HCT116 (cell line): ENCODE data around the gene WDHD1. TPM values are rescaled to one million over a fixed set of nuclear protein-coding genes. Genes with fewer than 3 reads are reported as not detected.
"Not testable (repeated sequence)": the region's sequence is repeated elsewhere in the genome, so short reads cannot be mapped to it uniquely, and the experiment has no call there.

Source experiments
- ATAC-seq: fragments of 200-7000 bp; cut with Tn5 transposase; 2 replicates; pipeline ENCODE4 v1.9.1; 2020; ENCODE audit warnings: mild to moderate bottlenecking, moderate library complexity
- BruUV-seq: library from RNA; stranded (reverse); fragments of 400-500 nt; replicated peaks from 2 replicates; lab custom pipeline; 2021; lab: Mats Ljungman, UMichigan
- CTCF ChIA-PET: fragments of 300-600 bp; sonication (Branson Sonifier 250); formaldehyde crosslinking; loops from one replicate; lab custom pipeline; 2021; ENCODE audit warnings: antibody characterized with exemption; lab: Charles Lee
- POLR2A ChIA-PET: fragments of 300-600, 350-600 bp; sonication (Branson Sonifier 250); formaldehyde crosslinking; loops from one replicate; lab custom pipeline; 2021; ENCODE audit warnings: antibody characterized with exemption; lab: Charles Lee
- RAD21 ChIA-PET, 2 experiments: fragments of 300-600 bp; sonication (Branson Sonifier 250); formaldehyde crosslinking; loops; one replicate each; lab custom pipeline; 2023; ENCODE audit warnings: low total read pairs in 2 of 2; ENCODE audit not compliant: uncharacterized antibody in 2 of 2, unreplicated experiment in 2 of 2, low non-redundant PET in 1 of 2; lab: Charles Lee
- DNase-seq: peaks from one replicate; pipeline ENCODE4 v3.0.0-alpha.2; 2010; ENCODE audit warnings: low read depth, low spot score
- H2AFZ ChIP-seq: fragments of 200-600 bp; shearing (Covaris generic), sonication (generic); 2 replicates; pipeline ENCODE4 v1.6.1; 2017; ENCODE audit warnings: low read depth, mixed run types, mixed read lengths, antibody characterized with exemption, low read length; ENCODE audit not compliant: poor library complexity, severe bottlenecking
- H3K27ac ChIP-seq: 2 replicates; pipeline ENCODE4 v1.5.1; 2012; ENCODE audit warnings: low read depth, low read length
- H3K27me3 ChIP-seq: fragments of 200-600 bp; sonication (generic); 2 replicates; pipeline ENCODE4 v1.6.1; 2016; ENCODE audit warnings: mixed run types, low read length, mixed read lengths; ENCODE audit not compliant: insufficient read depth
- H3K36me3 ChIP-seq, 2 experiments: fragments of 200-500 bp in 1 of 2; fragments of 200-600 bp in 1 of 2; sonication (Bioruptor generic) in 1 of 2; sonication (generic) in 1 of 2; 2 replicates each; pipeline versions ENCODE4 v1.5.1 to v1.6.1; 2014 to 2016; ENCODE audit warnings: low read length in 2 of 2, inconsistent platforms in 1 of 2, mixed read lengths in 1 of 2, mixed run types in 1 of 2; ENCODE audit not compliant: insufficient read depth in 2 of 2, control insufficient read depth in 1 of 2
- H3K4me1 ChIP-seq, 2 experiments: fragments of 200-600 bp in 1 of 2; sonication (generic) in 1 of 2; 2 replicates each; pipeline versions ENCODE4 v1.5.1 to v1.6.1; 2012 to 2017; ENCODE audit warnings: low read length in 2 of 2, inconsistent platforms in 1 of 2, mild to moderate bottlenecking in 1 of 2, mixed read lengths in 1 of 2, mixed run types in 1 of 2, moderate library complexity in 1 of 2; ENCODE audit not compliant: insufficient read depth in 2 of 2, control insufficient read depth in 1 of 2
- H3K4me2 ChIP-seq: fragments of 200-600 bp; sonication (generic); 2 replicates; pipeline ENCODE4 v1.6.1; 2017; ENCODE audit warnings: mixed run types, low read length, mixed read lengths
- H3K4me3 ChIP-seq, 2 experiments: fragments of 200-600 bp in 1 of 2; sonication (generic) in 1 of 2; replicated peaks in 1 of 2; 2 replicates each; pipeline ENCODE4 v1.5.1; 2011 to 2016; ENCODE audit warnings: low read length in 2 of 2, control low read depth in 1 of 2, low read depth in 1 of 2, mild to moderate bottlenecking in 1 of 2, mixed read lengths in 1 of 2, mixed run types in 1 of 2
- H3K79me2 ChIP-seq: fragments of 200-600 bp; sonication (generic); 2 replicates; pipeline ENCODE4 v1.6.1; 2017; ENCODE audit warnings: mild to moderate bottlenecking, mixed run types, low read length, moderate library complexity, mixed read lengths; ENCODE audit not compliant: insufficient read depth
- H3K9ac ChIP-seq: fragments of 200-600 bp; sonication (generic); 2 replicates; pipeline ENCODE4 v1.6.1; 2016; ENCODE audit warnings: low read length, mixed read lengths
- H3K9me2 ChIP-seq: fragments of 200-600 bp; sonication (generic), shearing (Covaris generic); 2 replicates; pipeline ENCODE4 v1.6.1; 2017; ENCODE audit warnings: mixed run types, mild to moderate bottlenecking, moderate library complexity; ENCODE audit not compliant: insufficient read depth
- H3K9me3 ChIP-seq, 2 experiments: fragments of 200-500 bp in 1 of 2; fragments of 200-600 bp in 1 of 2; sonication (Bioruptor generic) in 1 of 2; sonication (generic) in 1 of 2; 2 replicates each; pipeline ENCODE4 v1.6.1; 2014 to 2017; ENCODE audit warnings: low read length in 2 of 2, mixed read lengths in 2 of 2, inconsistent platforms in 1 of 2, low read depth in 1 of 2, mild to moderate bottlenecking in 1 of 2, mixed run types in 1 of 2, moderate library complexity in 1 of 2; ENCODE audit not compliant: control insufficient read depth in 1 of 2, insufficient read depth in 1 of 2
- H4K20me1 ChIP-seq: fragments of 200-600 bp; sonication (generic), shearing (Covaris generic); 2 replicates; pipeline ENCODE4 v1.6.1; 2017; ENCODE audit warnings: mixed run types, mild to moderate bottlenecking, moderate library complexity; ENCODE audit not compliant: insufficient read depth
- EGR1 ChIP-seq: IDR thresholded peaks from 2 replicates; pipeline ENCODE4 v1.6.1; 2012; ENCODE audit warnings: low read depth
- ZBTB33 ChIP-seq: IDR thresholded peaks from 2 replicates; pipeline ENCODE4 v1.6.1; 2011; ENCODE audit warnings: mild to moderate bottlenecking, low read length, moderate library complexity; ENCODE audit not compliant: insufficient replicate concordance; ENCODE audit errors: extremely low read depth
- intact Hi-C: fragments of 100-400 bp; cut with micrococcal nuclease; formaldehyde crosslinking; loops from 2 replicates; pipeline ENCODE4 v1.10.0; 2022
- total RNA-seq: library from RNA; stranded (reverse); gene quantifications from one replicate; pipeline ENCODE4 v1.2.1, GENCODE V29; 2021; ENCODE audit not compliant: unreplicated experiment

WDHD1 gene
- total RNA-seq, 1 experiment from 2014 or later: 44.3 TPM

DNA sequence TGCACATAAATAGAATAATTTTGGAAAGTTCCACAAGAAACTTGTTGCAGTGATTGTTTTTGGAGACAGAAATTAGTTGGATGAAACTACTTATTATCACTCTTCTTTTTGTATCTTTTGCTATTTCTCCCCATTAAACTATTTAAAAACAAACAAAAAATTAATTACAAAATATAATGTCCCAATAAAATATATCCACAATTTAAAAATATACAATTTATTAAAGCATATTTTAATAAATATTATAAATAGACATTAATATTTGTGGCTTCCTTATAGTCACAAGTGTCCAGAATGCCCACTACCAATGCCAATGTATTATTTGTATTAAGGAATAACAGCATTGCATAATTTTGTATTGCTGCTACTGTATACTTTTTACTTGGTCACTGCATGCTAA lies 71.8 kb downstream of the WDHD1 start (continued):
- TF ChIP-seq EGR1 (no peak), ZBTB33 (no peak)

DNA sequence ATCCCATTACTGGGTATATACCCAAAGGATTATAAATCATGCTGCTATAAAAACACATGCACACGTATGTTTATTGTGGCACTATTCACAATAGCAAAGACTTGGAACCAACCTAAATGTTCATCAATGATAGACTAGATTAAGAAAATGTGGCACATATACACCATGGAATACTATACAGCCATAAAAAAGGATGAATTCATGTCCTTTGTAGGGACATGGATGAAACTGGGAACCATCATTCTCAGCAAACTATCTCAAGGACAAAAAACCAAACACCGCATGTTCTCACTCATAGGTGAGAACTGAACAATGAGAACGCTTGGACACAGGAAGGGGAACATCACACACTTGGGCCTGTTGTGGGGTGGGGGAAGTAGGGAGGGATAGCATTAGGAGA lies 73.3 kb downstream of the WDHD1 start:
- ATAC-seq, H4K20me1 ChIP-seq, H3K9ac ChIP-seq, H3K9me3 ChIP-seq, H2AFZ ChIP-seq, POLR2A ChIA-PET, DNase-seq, H3K4me1 ChIP-seq, H3K27ac ChIP-seq, CTCF ChIA-PET, H3K4me2 ChIP-seq, BruUV-seq, H3K9me2 ChIP-seq, RAD21 ChIA-PET, H3K27me3 ChIP-seq, H3K79me2 ChIP-seq, H3K4me3 ChIP-seq: not testable (repeated sequence)
- intact Hi-C loops: loop anchor here (5.0 kb wide), 1 partner anchor 81 kb away; no protein-coding TSS in a partner anchor
- peaks cover 5 to 18% of the 10 kb centered on the region in 2 experiments; a peak in 3 of 4 replicates for H3K36me3 ChIP-seq

GRCh38 chr14:54952803-54953202 lies 74.1 kb downstream of the WDHD1 start:
- H3K9me3 ChIP-seq, DNase-seq, H2AFZ ChIP-seq, CTCF ChIA-PET, POLR2A ChIA-PET, H3K9ac ChIP-seq, H3K9me2 ChIP-seq, H3K27me3 ChIP-seq, RAD21 ChIA-PET, H3K27ac ChIP-seq, H4K20me1 ChIP-seq, H3K4me3 ChIP-seq, H3K79me2 ChIP-seq, H3K4me2 ChIP-seq, H3K4me1 ChIP-seq, BruUV-seq, ATAC-seq: not testable (repeated sequence)
- H3K36me3 ChIP-seq: peaks cover 5 to 16% of the 10 kb centered on the region in 2 experiments; a peak in 3 of 4 replicates
- intact Hi-C loops: loop anchor here (5.0 kb wide), 1 partner anchor 81 kb away; no protein-coding TSS in a partner anchor
